ENCODE results near the gene CYS1. TPM values are rescaled to one million over a fixed set of nuclear protein-coding genes. Genes with fewer than 3 reads are reported as not detected.
A peak's percentile ranks its signal among the peaks of the same experiment; 100 is the strongest.
"Not testable (repeated sequence)": the region's sequence is repeated elsewhere in the genome, so short reads cannot be mapped to it uniquely, and the experiment has no call there.

The CYS1 gene
- total RNA-seq, 1 donor from 2014 or later = 3.2 TPM

- ATAC-seq (peak; percentile 16), DNase-seq (ENCODE audit: missing footprints) (peak; percentile 55)
- intact Hi-C loops (cut with DNase I) = no loop called here
These were observed 53.2 kb downstream of the CYS1 start for GRCh38 chr2:10026940-10027569.

GRCh38 chr2:10022966-10023662 is 57.1 kb downstream of the CYS1 start:
- DNase-seq (ENCODE audit: missing footprints) (peak; percentile 42), ATAC-seq (no peak)
- intact Hi-C loops (cut with DNase I) = no loop called here

- no peak for ATAC-seq
- peak; percentile 32 for DNase-seq (ENCODE audit: missing footprints)
- intact Hi-C loops (cut with DNase I) = no loop called here
These were observed 57.8 kb downstream of the CYS1 start for GRCh38 chr2:10022445-10022844.

GRCh38 chr2:10022041-10022421 is 58.2 kb downstream of the CYS1 start:
- DNase-seq (ENCODE audit: missing footprints) (peak; percentile 39), ATAC-seq (no peak)
- intact Hi-C loops (cut with DNase I) = no loop called here

- ATAC-seq = peak; percentile 13
- peak; percentile 54 for DNase-seq (ENCODE audit: missing footprints)
- intact Hi-C loops (cut with DNase I) = no loop called here
These were observed 60.4 kb downstream of the CYS1 start for GRCh38 chr2:10019602-10020400.

GRCh38 chr2:10019174-10019573 is 61.0 kb downstream of the CYS1 start:
- DNase-seq (ENCODE audit: missing footprints) (peak; percentile 21), ATAC-seq (no peak)
- intact Hi-C loops (cut with DNase I) = no loop called here

GRCh38 chr2:10017313-10017941 is 62.8 kb downstream of the CYS1 start:
- ATAC-seq (no peak), DNase-seq (ENCODE audit: missing footprints) (no peak)
- intact Hi-C loops (cut with DNase I) = no loop called here

- ATAC-seq (no peak), DNase-seq (ENCODE audit: missing footprints) (no peak)
These were observed 63.4 kb downstream of the CYS1 start for GRCh38 chr2:10016802-10017258.

GRCh38 chr2:10016001-10016801 is 64.0 kb downstream of the CYS1 start:
- intact Hi-C loops (cut with DNase I) = no loop called here
- DNase-seq (ENCODE audit: missing footprints) = no peak
- no peak for ATAC-seq

More at GRCh38 chr2:10016802-10017258, 63.4 kb downstream of the CYS1 start:
- intact Hi-C loops (cut with DNase I) = no loop called here

- intact Hi-C loops (cut with DNase I); ATAC-seq; DNase-seq (ENCODE audit: missing footprints): not testable (repeated sequence)
These were observed 64.7 kb downstream of the CYS1 start for GRCh38 chr2:10015376-10015989.

- no peak for DNase-seq (ENCODE audit: missing footprints)
- intact Hi-C loops (cut with DNase I) = no loop called here
- ATAC-seq = no peak
These were observed 65.6 kb downstream of the CYS1 start for GRCh38 chr2:10014418-10015190.

- ATAC-seq = not testable (repeated sequence)
These were observed 66.4 kb downstream of the CYS1 start for GRCh38 chr2:10013651-10014417.

GRCh38 chr2:10012963-10013461 is 67.2 kb downstream of the CYS1 start:
- ATAC-seq (no peak), DNase-seq (ENCODE audit: missing footprints) (no peak)
- intact Hi-C loops (cut with DNase I) = no loop called here

More at GRCh38 chr2:10013651-10014417, 66.4 kb downstream of the CYS1 start:
- intact Hi-C loops (cut with DNase I); DNase-seq (ENCODE audit: missing footprints): not testable (repeated sequence)

GRCh38 chr2:10012366-10012962 is 67.7 kb downstream of the CYS1 start:
- DNase-seq (ENCODE audit: missing footprints); intact Hi-C loops (cut with DNase I); ATAC-seq: not testable (repeated sequence)

- intact Hi-C loops (cut with DNase I) = loop anchor here (2.0 kb wide), 1 partner anchor 27 kb away; no protein-coding TSS in a partner anchor
- not testable (repeated sequence) for DNase-seq (ENCODE audit: missing footprints); ATAC-seq
These were observed 68.4 kb downstream of the CYS1 start for GRCh38 chr2:10011606-10012325.
